Measurements from ENCODE around the gene STK32C.

DNA sequence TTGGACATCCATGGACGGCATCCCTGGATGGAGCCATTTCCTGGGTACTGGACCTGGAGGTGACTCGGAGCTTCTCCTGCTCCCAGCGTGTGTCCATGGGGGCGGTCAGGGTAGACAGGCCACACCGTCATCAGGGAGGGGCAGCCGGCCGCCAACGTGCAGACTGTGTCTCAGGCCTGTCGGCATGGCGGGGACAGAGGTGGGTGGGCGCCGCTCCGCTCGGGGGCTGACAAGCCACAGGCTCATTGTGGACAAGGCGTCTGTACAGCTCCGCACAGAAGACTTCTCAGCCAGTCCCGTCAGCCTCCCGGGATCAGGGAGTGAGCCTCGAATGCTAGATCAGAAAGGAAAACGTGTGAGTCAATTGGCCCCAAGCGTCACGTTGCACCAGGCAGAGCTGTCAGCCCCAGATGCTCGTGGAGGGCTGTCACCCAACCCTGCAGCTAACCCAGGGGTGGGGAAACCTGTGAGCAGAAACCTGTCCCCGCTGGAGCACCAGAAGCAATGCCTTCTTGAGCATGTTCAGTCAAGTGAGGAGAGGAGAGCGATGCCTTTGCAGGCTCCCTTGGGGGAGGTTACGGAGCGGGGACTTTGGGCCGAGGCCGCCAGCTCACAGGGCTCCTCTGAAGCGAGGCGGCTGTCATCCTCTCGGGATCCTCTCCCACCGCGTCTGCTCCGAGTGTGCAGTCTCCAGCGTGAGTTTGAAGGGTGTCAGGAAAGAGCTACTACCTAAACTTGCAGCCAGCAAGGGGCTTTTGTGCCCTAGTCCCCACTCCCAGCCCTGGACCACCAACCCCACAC, 137.0 kb downstream of the STK32C start:
- TF ChIP-seq, protein P1, sequence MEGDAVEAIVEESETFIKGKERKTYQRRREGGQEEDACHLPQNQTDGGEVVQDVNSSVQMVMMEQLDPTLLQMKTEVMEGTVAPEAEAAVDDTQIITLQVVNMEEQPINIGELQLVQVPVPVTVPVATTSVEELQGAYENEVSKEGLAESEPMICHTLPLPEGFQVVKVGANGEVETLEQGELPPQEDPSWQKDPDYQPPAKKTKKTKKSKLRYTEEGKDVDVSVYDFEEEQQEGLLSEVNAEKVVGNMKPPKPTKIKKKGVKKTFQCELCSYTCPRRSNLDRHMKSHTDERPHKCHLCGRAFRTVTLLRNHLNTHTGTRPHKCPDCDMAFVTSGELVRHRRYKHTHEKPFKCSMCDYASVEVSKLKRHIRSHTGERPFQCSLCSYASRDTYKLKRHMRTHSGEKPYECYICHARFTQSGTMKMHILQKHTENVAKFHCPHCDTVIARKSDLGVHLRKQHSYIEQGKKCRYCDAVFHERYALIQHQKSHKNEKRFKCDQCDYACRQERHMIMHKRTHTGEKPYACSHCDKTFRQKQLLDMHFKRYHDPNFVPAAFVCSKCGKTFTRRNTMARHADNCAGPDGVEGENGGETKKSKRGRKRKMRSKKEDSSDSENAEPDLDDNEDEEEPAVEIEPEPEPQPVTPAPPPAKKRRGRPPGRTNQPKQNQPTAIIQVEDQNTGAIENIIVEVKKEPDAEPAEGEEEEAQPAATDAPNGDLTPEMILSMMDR (IDR thresholded peaks at IDR 0.05), result no peak
- no peak for TF ChIP-seq POLR2A (IDR thresholded peaks at IDR 0.05)

All from right lobe of liver (tissue), 4 donors.